Keratinocyte (primary cell): ENCODE measurements around the gene CORO1C. TPM values are rescaled to one million over a fixed set of nuclear protein-coding genes. Genes with fewer than 3 reads are reported as not detected.

Experiments
- DNase-seq: peaks from one replicate; pipeline ENCODE4 v3.0.0-alpha.2; 2011; ENCODE audit warnings: low read depth, missing footprints, low spot score
- FAIRE-seq: peaks from 2 replicates; lab custom pipeline; 2011; peaks lifted over from hg19 to GRCh38; lab: Jason Lieb, UNC
- H2AFZ ChIP-seq: 2 replicates; pipeline ENCODE4 v1.6.0; 2012; ENCODE audit warnings: low read length, control low read depth, inconsistent platforms; ENCODE audit not compliant: control insufficient read depth
- H3K27ac ChIP-seq: 2 replicates; pipeline ENCODE4 v1.5.1; 2011; ENCODE audit warnings: low read length; ENCODE audit not compliant: control insufficient read depth, insufficient read depth
- H3K27me3 ChIP-seq: 3 replicates; pipeline ENCODE4 v1.6.0; 2011; ENCODE audit warnings: low read length; ENCODE audit not compliant: control insufficient read depth, insufficient read depth; ENCODE audit errors: extremely low read depth
- H3K36me3 ChIP-seq, 2 experiments: 2 replicates in 1 of 2; 3 replicates in 1 of 2; pipeline ENCODE4 v1.5.1; 2011; ENCODE audit warnings: low read length in 2 of 2, mild to moderate bottlenecking in 1 of 2; ENCODE audit not compliant: control insufficient read depth in 2 of 2, insufficient read depth in 2 of 2; ENCODE audit errors: extremely low read depth in 1 of 2
- H3K4me1 ChIP-seq: 3 replicates; pipeline ENCODE4 v1.5.1; 2011; ENCODE audit warnings: low read length; ENCODE audit not compliant: control insufficient read depth, insufficient read depth; ENCODE audit errors: extremely low read depth
- H3K4me2 ChIP-seq: 3 replicates; pipeline ENCODE4 v1.6.0; 2011; ENCODE audit warnings: low read depth, low read length; ENCODE audit not compliant: control insufficient read depth, insufficient read depth; ENCODE audit errors: extremely low read depth
- H3K4me3 ChIP-seq, 3 experiments: fragments of 200-600 bp in 1 of 3; sonication (generic) in 1 of 3; 2 replicates in 2 of 3; 3 replicates in 1 of 3; pipeline ENCODE4 v1.5.1; 2011 to 2016; ENCODE audit warnings: low read length in 3 of 3, mild to moderate bottlenecking in 3 of 3, control low read depth in 2 of 3, inconsistent platforms in 1 of 3, low read depth in 1 of 3, mixed read lengths in 1 of 3, mixed run types in 1 of 3, moderate library complexity in 1 of 3; ENCODE audit not compliant: control insufficient read depth in 2 of 3, insufficient read depth in 2 of 3; ENCODE audit errors: extremely low read depth in 1 of 3
- H3K79me2 ChIP-seq: 2 replicates; pipeline ENCODE4 v1.6.0; 2012; ENCODE audit warnings: low read length; ENCODE audit not compliant: control insufficient read depth, insufficient read depth
- H3K9ac ChIP-seq: 3 replicates; pipeline ENCODE4 v1.6.0; 2011; ENCODE audit warnings: low read length; ENCODE audit not compliant: control insufficient read depth, insufficient read depth; ENCODE audit errors: extremely low read depth
- H3K9me1 ChIP-seq: 3 replicates; pipeline ENCODE4 v1.6.0; 2011; ENCODE audit warnings: low read length; ENCODE audit not compliant: control insufficient read depth, insufficient read depth; ENCODE audit errors: extremely low read depth
- H3K9me3 ChIP-seq: 2 replicates; pipeline ENCODE4 v1.5.1; 2012; ENCODE audit warnings: low read depth, low read length; ENCODE audit not compliant: control insufficient read depth
- H4K20me1 ChIP-seq: 3 replicates; pipeline ENCODE4 v1.6.0; 2011; ENCODE audit warnings: low read length; ENCODE audit not compliant: control insufficient read depth, insufficient read depth; ENCODE audit errors: extremely low read depth
- EZH2 ChIP-seq: IDR thresholded peaks from one replicate; pipeline ENCODE4 v1.6.1; 2012; ENCODE audit warnings: inconsistent platforms, mild to moderate bottlenecking, low read length, moderate library complexity
- dilution Hi-C: fragments of 300-500 bp; cut with MboI; formaldehyde crosslinking; loops from one replicate; pipeline ENCODE4 v1.7.0; 2020; ENCODE audit warnings: low sequenced_read_pairs; ENCODE audit not compliant: extremely low pct_ligation_motif_present
- polyA plus RNA-seq, 5 experiments: library from polyadenylated mRNA; depleted of rRNA in 3 of 5; stranded (reverse) in 3 of 5; stranded (forward) in 1 of 5; unstranded in 1 of 5; fragments of >200 nt; gene quantifications; 1 replicate in 1 of 5; 2 replicates in 3 of 5; 3 replicates in 1 of 5; pipeline versions ENCODE4 v1.2.1 to v1.2.3, GENCODE V29; 2011 to 2012; ENCODE audit warnings: missing spikeins in 2 of 5, low read depth in 1 of 5, low replicate concordance in 1 of 5
- TF ChIP-seq, protein P1 (sequence below), 3 experiments: IDR thresholded peaks in 1 of 3; conservative IDR thresholded peaks in 1 of 3; optimal IDR thresholded peaks in 1 of 3; 2 replicates in 2 of 3; 3 replicates in 1 of 3; pipeline versions ENCODE3 to v1.5.1; 2011; ENCODE audit warnings: low read length in 3 of 3, mild to moderate bottlenecking in 3 of 3, moderate library complexity in 2 of 3, control low read depth in 1 of 3, inconsistent platforms in 1 of 3; ENCODE audit not compliant: insufficient read depth in 2 of 3; ENCODE audit errors: extremely low read depth in 1 of 3

The CORO1C gene
- polyA plus RNA-seq, 1 donor (not counting 4 experiments of a cell fraction or from before 2014, with no cell fraction given), result 283 TPM

DNA sequence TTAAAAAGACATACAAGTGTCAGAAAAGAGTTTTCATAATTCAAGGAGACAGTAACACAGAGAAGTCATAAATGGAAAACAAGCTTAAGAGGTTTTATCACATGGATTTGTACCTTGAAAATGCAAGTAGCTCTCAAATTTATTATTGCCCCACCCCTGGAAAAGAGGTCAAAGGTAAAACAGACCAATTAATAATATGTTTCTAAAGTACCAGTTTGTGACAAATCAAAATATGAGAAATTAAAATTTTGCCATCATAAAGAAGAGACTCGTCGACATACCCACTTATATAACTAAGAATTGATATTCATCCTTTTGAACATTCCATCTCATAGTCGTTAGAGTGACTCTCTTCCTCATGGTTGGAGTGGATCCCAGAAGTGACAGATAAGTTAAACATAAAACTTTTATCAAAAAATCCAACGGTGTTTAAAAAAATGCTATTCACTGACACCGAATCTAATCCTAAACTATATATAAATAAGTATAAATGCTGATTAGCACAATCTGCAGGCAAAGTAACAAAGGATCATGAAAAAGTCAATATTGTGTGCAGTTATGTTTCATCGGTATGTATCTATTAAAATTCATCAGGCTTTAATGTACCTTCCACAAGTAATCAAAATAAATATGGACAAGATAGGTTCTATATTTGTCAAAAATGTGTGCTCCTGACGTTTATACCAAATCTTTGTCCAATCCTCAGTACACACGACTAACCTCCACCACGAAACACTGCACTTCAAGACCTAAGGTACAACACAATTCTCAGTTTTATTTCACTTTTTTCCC is 2.3 kb downstream of the CORO1C start:
- dilution Hi-C loops, result no loop called here

GRCh38 chr12:108727868-108728735 is 3.2 kb downstream of the CORO1C start:
- no peaks in the 10 kb centered on the region for H3K9me3 ChIP-seq
- peaks cover 62% of the 10 kb centered on the region for H3K4me1 ChIP-seq
- peak overlapping the region in 2 of 3 experiments; percentile 90 to 99 for H3K4me3 ChIP-seq
- H3K9ac ChIP-seq, result peak overlapping the region; percentile 98
- no peak for FAIRE-seq
- peaks cover 1 to 7% of the 10 kb centered on the region in 2 experiments for H3K36me3 ChIP-seq
- H4K20me1 ChIP-seq, result peaks cover 5% of the 10 kb centered on the region
- peak overlapping the region; percentile 99 for H3K4me2 ChIP-seq
- H3K27ac ChIP-seq, result peak overlapping the region; percentile 100
- DNase-seq, result no peak
- H2AFZ ChIP-seq, result no peak overlapping the region
- H3K79me2 ChIP-seq, result peaks cover 75% of the 10 kb centered on the region
- no peaks in the 10 kb centered on the region for H3K9me1 ChIP-seq
- dilution Hi-C loops, result no loop called here
- TF ChIP-seq, protein P1, sequence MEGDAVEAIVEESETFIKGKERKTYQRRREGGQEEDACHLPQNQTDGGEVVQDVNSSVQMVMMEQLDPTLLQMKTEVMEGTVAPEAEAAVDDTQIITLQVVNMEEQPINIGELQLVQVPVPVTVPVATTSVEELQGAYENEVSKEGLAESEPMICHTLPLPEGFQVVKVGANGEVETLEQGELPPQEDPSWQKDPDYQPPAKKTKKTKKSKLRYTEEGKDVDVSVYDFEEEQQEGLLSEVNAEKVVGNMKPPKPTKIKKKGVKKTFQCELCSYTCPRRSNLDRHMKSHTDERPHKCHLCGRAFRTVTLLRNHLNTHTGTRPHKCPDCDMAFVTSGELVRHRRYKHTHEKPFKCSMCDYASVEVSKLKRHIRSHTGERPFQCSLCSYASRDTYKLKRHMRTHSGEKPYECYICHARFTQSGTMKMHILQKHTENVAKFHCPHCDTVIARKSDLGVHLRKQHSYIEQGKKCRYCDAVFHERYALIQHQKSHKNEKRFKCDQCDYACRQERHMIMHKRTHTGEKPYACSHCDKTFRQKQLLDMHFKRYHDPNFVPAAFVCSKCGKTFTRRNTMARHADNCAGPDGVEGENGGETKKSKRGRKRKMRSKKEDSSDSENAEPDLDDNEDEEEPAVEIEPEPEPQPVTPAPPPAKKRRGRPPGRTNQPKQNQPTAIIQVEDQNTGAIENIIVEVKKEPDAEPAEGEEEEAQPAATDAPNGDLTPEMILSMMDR (optimal IDR thresholded peaks at IDR 0.05 in 1 of 3, IDR thresholded peaks at IDR 0.05 in 1 of 3, conservative IDR thresholded peaks at IDR 0.05 in 1 of 3; ENCODE audit: extremely low read depth in 1 of 3, insufficient read depth in 2 of 3, low read length in 3 of 3), result no peak
- no peak for TF ChIP-seq EZH2
- H3K27me3 ChIP-seq, result no peaks in the 10 kb centered on the region

More for the DNA sequence above, 2.3 kb downstream of the CORO1C start:
- Histone ChIP-seq H3K4me1 (peaks cover 58% of the 10 kb centered on the region), H3K36me3 (peaks cover 1 to 7% of the 10 kb centered on the region in 2 experiments), H3K27me3 (no peaks in the 10 kb centered on the region), H3K4me3 (peak overlapping the region; percentile 90 to 99 (median 93)), H3K27ac (peak overlapping the region; percentile 100), H3K9me3 (no peaks in the 10 kb centered on the region), H3K9me1 (no peaks in the 10 kb centered on the region), H3K79me2 (peaks cover 70% of the 10 kb centered on the region), H3K4me2 (peak overlapping the region; percentile 99), H2AFZ (no peak overlapping the region), H4K20me1 (peaks cover 5% of the 10 kb centered on the region), H3K9ac (peak overlapping the region; percentile 98)
- TF ChIP-seq, protein P1 (optimal IDR thresholded peaks at IDR 0.05 in 1 of 3, IDR thresholded peaks at IDR 0.05 in 1 of 3, conservative IDR thresholded peaks at IDR 0.05 in 1 of 3; ENCODE audit: extremely low read depth in 1 of 3, insufficient read depth in 2 of 3, low read length in 3 of 3), result no peak
- TF ChIP-seq EZH2, result no peak
- FAIRE-seq (no peak), DNase-seq (no peak)
